ENCODE data around the gene ZNF211.

- TF ChIP-seq CTCF (IDR thresholded peaks at IDR 0.05), result no peak
- TF ChIP-seq POLR2A (IDR thresholded peaks at IDR 0.05), result no peak
Observed at GRCh38 chr19:57643734-57644133, 10.8 kb downstream of the ZNF211 start.

Measured in thyroid gland (tissue), 4 donors.